H1 (cell line): ENCODE measurements around the gene PDSS1. TPM values are rescaled to one million over a fixed set of nuclear protein-coding genes. Genes with fewer than 3 reads are reported as not detected.
"Not testable (repeated sequence)": the region's sequence is repeated elsewhere in the genome, so short reads cannot be mapped to it uniquely, and the experiment has no call there.

Source experiments
- CTCF ChIA-PET: fragments of 300-600 bp; sonication (Branson Sonifier 250); formaldehyde crosslinking; loops from one replicate; lab custom pipeline; 2021; ENCODE audit not compliant: partially characterized antibody; lab: Charles Lee
- POLR2A ChIA-PET: fragments of 300-600 bp; sonication (Branson Sonifier 250); formaldehyde crosslinking; loops from one replicate; lab custom pipeline; 2021; ENCODE audit warnings: inconsistent platforms; ENCODE audit not compliant: partially characterized antibody; lab: Charles Lee
- DNase-seq, 2 experiments: peaks; one replicate each; pipeline versions ENCODE4 v3.0.0 to v3.0.0-alpha.2; 2010 to 2022; ENCODE audit warnings: low spot score in 2 of 2, low read depth in 1 of 2, mixed read lengths in 1 of 2
- FAIRE-seq: peaks from 2 replicates; lab custom pipeline; 2011; peaks lifted over from hg19 to GRCh38; lab: Jason Lieb, UNC
- H2AFZ ChIP-seq: 2 replicates; pipeline ENCODE4 v1.8.1; 2012; ENCODE audit warnings: low read length, inconsistent platforms
- H2AK5ac ChIP-seq: 2 replicates; pipeline ENCODE4 v1.6.1; 2013; ENCODE audit warnings: low read depth, low read length
- H2BK120ac ChIP-seq: replicated peaks from 2 replicates; pipeline ENCODE3; 2013; ENCODE audit warnings: low read depth, low read length, inconsistent platforms
- H2BK12ac ChIP-seq: 2 replicates; pipeline ENCODE4 v1.6.1; 2013; ENCODE audit warnings: low read depth, low read length
- H2BK15ac ChIP-seq: 2 replicates; pipeline ENCODE4 v1.6.1; 2013; ENCODE audit warnings: low read length
- H2BK20ac ChIP-seq: 2 replicates; pipeline ENCODE4 v1.6.1; 2013; ENCODE audit warnings: low read length
- H2BK5ac ChIP-seq: 2 replicates; pipeline ENCODE4 v1.6.1; 2013; ENCODE audit warnings: low read depth, low read length
- H3K14ac ChIP-seq: 2 replicates; pipeline ENCODE4 v1.6.1; 2013; ENCODE audit warnings: inconsistent platforms; ENCODE audit not compliant: insufficient read length
- H3K18ac ChIP-seq: 2 replicates; pipeline ENCODE4 v1.6.1; 2013; ENCODE audit warnings: low read length; ENCODE audit errors: extremely low read depth
- H3K23ac ChIP-seq: 2 replicates; pipeline ENCODE4 v1.6.1; 2013; ENCODE audit warnings: inconsistent platforms; ENCODE audit not compliant: insufficient read length
- H3K23me2 ChIP-seq: 2 replicates; pipeline ENCODE4 v1.6.1; 2013; ENCODE audit warnings: low read depth, low read length
- H3K27ac ChIP-seq: 2 replicates; pipeline ENCODE4 v1.6.1; 2011; ENCODE audit warnings: low read depth, low read length, inconsistent platforms
- H3K27me3 ChIP-seq, 4 experiments: replicated peaks in 1 of 4; 1 replicate in 1 of 4; 2 replicates in 3 of 4; pipeline versions ENCODE4 v1.6.1 to v1.8.1; 2011 to 2013; ENCODE audit warnings: low read length in 3 of 4, mild to moderate bottlenecking in 3 of 4, inconsistent platforms in 2 of 4, mixed read lengths in 2 of 4, moderate library complexity in 1 of 4; ENCODE audit not compliant: control insufficient read depth in 3 of 4, insufficient read depth in 3 of 4; ENCODE audit errors: extremely low read depth in 1 of 4
- H3K36me3 ChIP-seq, 4 experiments: 2 replicates each; pipeline versions ENCODE4 v1.6.1 to v1.8.1; 2011 to 2013; ENCODE audit warnings: mild to moderate bottlenecking in 4 of 4, low read length in 3 of 4, moderate library complexity in 2 of 4, control low read depth in 1 of 4, inconsistent platforms in 1 of 4; ENCODE audit not compliant: insufficient read depth in 4 of 4, control insufficient read depth in 2 of 4
- H3K4ac ChIP-seq: replicated peaks from 2 replicates; pipeline ENCODE3; 2013; ENCODE audit warnings: low read length, low read depth, mixed read lengths, inconsistent platforms; ENCODE audit not compliant: insufficient read length
- H3K4me1 ChIP-seq, 4 experiments: replicated peaks in 1 of 4; 1 replicate in 1 of 4; 2 replicates in 3 of 4; pipeline versions ENCODE4 v1.6.1 to v1.8.1; 2011 to 2013; ENCODE audit warnings: low read length in 3 of 4, inconsistent platforms in 2 of 4, mixed read lengths in 1 of 4; ENCODE audit not compliant: insufficient read depth in 4 of 4, control insufficient read depth in 3 of 4
- H3K4me2 ChIP-seq, 2 experiments: 2 replicates each; pipeline versions ENCODE4 v1.6.1 to v1.8.1; 2011 to 2013; ENCODE audit warnings: low read depth in 2 of 2, low read length in 2 of 2, control low read depth in 1 of 2, inconsistent platforms in 1 of 2, mild to moderate bottlenecking in 1 of 2; ENCODE audit not compliant: insufficient read depth in 1 of 2
- H3K4me3 ChIP-seq, 4 experiments: fragments of 200-600, 300-600 bp in 1 of 4; sonication (generic), shearing (Covaris generic), sonication (Bioruptor Twin) in 1 of 4; 2 replicates each; pipeline versions ENCODE4 v1.5.1 to v1.8.1; 2011 to 2016; ENCODE audit warnings: low read length in 4 of 4, low read depth in 3 of 4, control low read depth in 2 of 4, inconsistent platforms in 2 of 4, mild to moderate bottlenecking in 2 of 4, mixed read lengths in 1 of 4, moderate library complexity in 1 of 4; ENCODE audit not compliant: insufficient read depth in 2 of 4; ENCODE audit errors: extremely low read depth in 1 of 4
- H3K56ac ChIP-seq: replicated peaks from 2 replicates; pipeline ENCODE3; 2013; ENCODE audit warnings: low read depth, mild to moderate bottlenecking, mixed read lengths, low read length, inconsistent platforms; ENCODE audit not compliant: insufficient read length
- H3K79me1 ChIP-seq: 2 replicates; pipeline ENCODE4 v1.6.1; 2013; ENCODE audit warnings: low read depth, low read length, control low read depth
- H3K79me2 ChIP-seq, 2 experiments: 2 replicates each; pipeline versions ENCODE4 v1.6.1 to v1.8.1; 2012 to 2013; ENCODE audit warnings: low read length in 2 of 2, mild to moderate bottlenecking in 2 of 2, inconsistent platforms in 1 of 2; ENCODE audit not compliant: insufficient read depth in 2 of 2, control insufficient read depth in 1 of 2
- H3K9ac ChIP-seq, 4 experiments: replicated peaks in 1 of 4; 1 replicate in 1 of 4; 2 replicates in 3 of 4; pipeline versions ENCODE4 v1.6.1 to v1.8.1; 2011 to 2013; ENCODE audit warnings: low read depth in 3 of 4, low read length in 3 of 4, control low read depth in 2 of 4, mild to moderate bottlenecking in 2 of 4, moderate library complexity in 2 of 4, inconsistent platforms in 1 of 4; ENCODE audit errors: extremely low read depth in 1 of 4
- H3K9me3 ChIP-seq, 2 experiments: 2 replicates each; pipeline versions ENCODE4 v1.6.1 to v1.8.1; 2012 to 2013; ENCODE audit warnings: mild to moderate bottlenecking in 2 of 2, moderate library complexity in 2 of 2, control low read depth in 1 of 2, inconsistent platforms in 1 of 2, low read depth in 1 of 2, low read length in 1 of 2, mixed read lengths in 1 of 2; ENCODE audit not compliant: insufficient read depth in 2 of 2
- H4K20me1 ChIP-seq, 2 experiments: replicated peaks in 1 of 2; 2 replicates each; pipeline versions ENCODE3 to v1.8.1; 2011 to 2013; ENCODE audit warnings: inconsistent platforms in 2 of 2, low read length in 2 of 2, mild to moderate bottlenecking in 1 of 2; ENCODE audit not compliant: insufficient read depth in 2 of 2, control insufficient read depth in 1 of 2
- H4K5ac ChIP-seq: 2 replicates; pipeline ENCODE4 v1.6.1; 2013; ENCODE audit warnings: low read length, low read depth, mixed read lengths, inconsistent platforms; ENCODE audit not compliant: insufficient read length
- H4K8ac ChIP-seq: 2 replicates; pipeline ENCODE4 v1.8.0; 2013; ENCODE audit warnings: mild to moderate bottlenecking, moderate library complexity, low read length, inconsistent platforms; ENCODE audit not compliant: insufficient read depth; ENCODE audit errors: extremely low read depth
- H4K91ac ChIP-seq: replicated peaks from 2 replicates; pipeline ENCODE3; 2013; ENCODE audit warnings: low read length, mixed read lengths, inconsistent platforms; ENCODE audit not compliant: insufficient read length
- WGBS, 2 experiments: shearing (Covaris generic) in 1 of 2; methylation state at CpG; one replicate each; pipeline versions ENCODE4 v1.1.6 to v1.1.7; 2013 to 2015; ENCODE audit warnings: low lambda C conversion rate in 2 of 2, mixed read lengths in 2 of 2, inconsistent platforms in 1 of 2, low coverage in 1 of 2, missing lambda C conversion rate in 1 of 2; ENCODE audit not compliant: insufficient replicate concordance in 2 of 2, insufficient coverage in 1 of 2, insufficient read length in 1 of 2; ENCODE audit errors: extremely low coverage in 1 of 2, missing lambda C conversion rate in 1 of 2; 5-methylcytosine and 5-hydroxymethylcytosine counted together
- polyA plus RNA-seq, 7 experiments: library from polyadenylated mRNA; depleted of rRNA in 3 of 7; stranded (reverse) in 5 of 7; unstranded in 2 of 7; fragments of >200 nt in 5 of 7; fragments of 200-250 nt in 2 of 7; gene quantifications; 1 replicate in 5 of 7; 2 replicates in 1 of 7; 4 replicates in 1 of 7; pipeline versions ENCODE4 v1.2.1 to v1.2.3, GENCODE V29; 2011 to 2013; ENCODE audit warnings: missing spikeins in 2 of 7, mixed read lengths in 2 of 7
- total RNA-seq: library from RNA; stranded (reverse); fragmentation: NEBNext Ultra II Directional; extraction: Animal tissue kit (Norgen Biotek cat#: 25700); gene quantifications from 2 replicates; pipeline ENCODE4 v1.2.1, GENCODE V29; 2021

Gene PDSS1
- total and polyA plus RNA-seq, 2 of the 8 experiments (the other 6 are each of a cell fraction or from before 2014, with no cell fraction given) = 21.3 to 26.0 TPM

DNA sequence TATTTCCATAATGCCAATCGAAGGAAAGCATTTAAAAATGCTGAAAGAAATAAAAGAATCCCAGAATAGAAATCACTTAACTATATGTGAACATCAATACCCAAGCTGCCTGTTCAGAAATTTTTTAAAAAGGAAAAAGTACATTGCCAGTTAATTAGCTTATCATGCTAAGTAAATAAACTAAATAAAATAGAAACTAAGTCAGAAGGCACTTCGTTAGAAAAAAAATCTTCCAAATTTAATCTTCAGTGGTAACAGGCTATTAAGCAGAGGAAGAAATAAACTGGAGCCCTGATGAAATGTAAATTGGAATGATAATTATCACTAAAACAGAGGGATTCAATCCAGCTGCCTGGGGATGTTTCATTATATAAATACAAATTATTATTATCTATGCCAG lies 46.0 kb upstream of the PDSS1 start:
- POLR2A ChIA-PET, H3K4me3 ChIP-seq, H4K8ac ChIP-seq, H2AFZ ChIP-seq, DNase-seq, H2BK120ac ChIP-seq, H2BK20ac ChIP-seq, H3K79me1 ChIP-seq, H3K4me2 ChIP-seq, H2BK15ac ChIP-seq, H3K9me3 ChIP-seq, H3K14ac ChIP-seq, H2BK12ac ChIP-seq, H3K27me3 ChIP-seq, H3K27ac ChIP-seq, H3K23me2 ChIP-seq, H2AK5ac ChIP-seq, H4K20me1 ChIP-seq, H4K5ac ChIP-seq, H3K23ac ChIP-seq, H3K18ac ChIP-seq, FAIRE-seq, H3K9ac ChIP-seq, H4K91ac ChIP-seq, H2BK5ac ChIP-seq, H3K79me2 ChIP-seq, H3K56ac ChIP-seq, H3K36me3 ChIP-seq, H3K4me1 ChIP-seq, H3K4ac ChIP-seq: not testable (repeated sequence)
- CTCF ChIA-PET = interaction anchor here (1.0 kb wide), 1 partner anchor 95 kb away, joined by 3 read pairs; no protein-coding TSS in a partner anchor
- 69% methylated on average over 2 of the region's 2 CpGs; no CpG with 5 or more reads in 1 of the 2 experiments for WGBS, 2 experiments
